ENCODE results near the gene PNPLA1. TPM values are rescaled to one million over a fixed set of nuclear protein-coding genes. Genes with fewer than 3 reads are reported as not detected.

Gene PNPLA1
- polyA plus RNA-seq, 4 donors = 2.2 to 2.8 (median 2.6) TPM

- no peak for DNase-seq (ENCODE audit: low read depth in 4 of 4, low spot score in 3 of 4)
These were observed 24.2 kb upstream of the PNPLA1 start for GRCh38 chr6:36245572-36246061.

- no peak for DNase-seq (ENCODE audit: low read depth in 4 of 4, low spot score in 3 of 4)
These were observed 23.2 kb upstream of the PNPLA1 start for GRCh38 chr6:36246506-36247268.

- DNase-seq (ENCODE audit: low read depth in 4 of 4, low spot score in 3 of 4) = no peak
These were observed 22.2 kb upstream of the PNPLA1 start for GRCh38 chr6:36247693-36248092.

- DNase-seq (ENCODE audit: low read depth in 4 of 4, low spot score in 3 of 4) = no peak
These were observed 20.9 kb upstream of the PNPLA1 start for GRCh38 chr6:36248980-36249379.

GRCh38 chr6:36249536-36249935, 20.3 kb upstream of the PNPLA1 start:
- DNase-seq (ENCODE audit: low read depth in 4 of 4, low spot score in 3 of 4) = no peak

GRCh38 chr6:36252005-36252404, 17.9 kb upstream of the PNPLA1 start:
- DNase-seq (ENCODE audit: low read depth in 4 of 4, low spot score in 3 of 4) = no peak

- no peak for DNase-seq (ENCODE audit: low read depth in 4 of 4, low spot score in 3 of 4)
These were observed 6.4 kb upstream of the PNPLA1 start for GRCh38 chr6:36263390-36264000.

- no peak for DNase-seq (ENCODE audit: low read depth in 4 of 4, low spot score in 3 of 4)
These were observed 4.1 kb upstream of the PNPLA1 start for GRCh38 chr6:36265744-36266143.

GRCh38 chr6:36266913-36267644, 2.8 kb upstream of the PNPLA1 start:
- no peak for DNase-seq (ENCODE audit: low read depth in 4 of 4, low spot score in 3 of 4)

- no peak for DNase-seq (ENCODE audit: low read depth in 4 of 4, low spot score in 3 of 4)
These were observed 2.0 kb upstream of the PNPLA1 start for GRCh38 chr6:36267731-36268477.

GRCh38 chr6:36268478-36269275, 1.2 kb upstream of the PNPLA1 start:
- no peak for DNase-seq (ENCODE audit: low read depth in 4 of 4, low spot score in 3 of 4)

- DNase-seq (ENCODE audit: low read depth in 4 of 4, low spot score in 3 of 4) = no peak
These were observed 2.4 kb downstream of the PNPLA1 start for GRCh38 chr6:36272234-36272633.

- no peak for DNase-seq (ENCODE audit: low read depth in 4 of 4, low spot score in 3 of 4)
These were observed 3.2 kb downstream of the PNPLA1 start for GRCh38 chr6:36273067-36273466.

- DNase-seq (ENCODE audit: low read depth in 4 of 4, low spot score in 3 of 4) = no peak
These were observed 4.1 kb downstream of the PNPLA1 start for GRCh38 chr6:36273802-36274514.

GRCh38 chr6:36276581-36277536, 7.0 kb downstream of the PNPLA1 start:
- no peak for DNase-seq (ENCODE audit: low read depth in 4 of 4, low spot score in 3 of 4)

- no peak for DNase-seq (ENCODE audit: low read depth in 4 of 4, low spot score in 3 of 4)
These were observed 8.1 kb downstream of the PNPLA1 start for GRCh38 chr6:36277946-36278470.

- DNase-seq (ENCODE audit: low read depth in 4 of 4, low spot score in 3 of 4) = no peak
These were observed 10.6 kb downstream of the PNPLA1 start for GRCh38 chr6:36280467-36280866.

GRCh38 chr6:36280983-36281382, 11.1 kb downstream of the PNPLA1 start:
- DNase-seq (ENCODE audit: low read depth in 4 of 4, low spot score in 3 of 4) = no peak
